ENCODE results near the gene NENF.
A peak's percentile ranks its signal among the peaks of the same experiment; 100 is the strongest.
"Not testable (repeated sequence)": the region's sequence is repeated elsewhere in the genome, so short reads cannot be mapped to it uniquely, and the experiment has no call there.

NENF gene

GRCh38 chr1:212459656-212460055 lies 26.9 kb downstream of the NENF start:
- DNase-seq (ENCODE audit: low read depth): no peak

GRCh38 chr1:212460376-212460775 lies 27.7 kb downstream of the NENF start:
- no peak for DNase-seq (ENCODE audit: low read depth)

DNA sequence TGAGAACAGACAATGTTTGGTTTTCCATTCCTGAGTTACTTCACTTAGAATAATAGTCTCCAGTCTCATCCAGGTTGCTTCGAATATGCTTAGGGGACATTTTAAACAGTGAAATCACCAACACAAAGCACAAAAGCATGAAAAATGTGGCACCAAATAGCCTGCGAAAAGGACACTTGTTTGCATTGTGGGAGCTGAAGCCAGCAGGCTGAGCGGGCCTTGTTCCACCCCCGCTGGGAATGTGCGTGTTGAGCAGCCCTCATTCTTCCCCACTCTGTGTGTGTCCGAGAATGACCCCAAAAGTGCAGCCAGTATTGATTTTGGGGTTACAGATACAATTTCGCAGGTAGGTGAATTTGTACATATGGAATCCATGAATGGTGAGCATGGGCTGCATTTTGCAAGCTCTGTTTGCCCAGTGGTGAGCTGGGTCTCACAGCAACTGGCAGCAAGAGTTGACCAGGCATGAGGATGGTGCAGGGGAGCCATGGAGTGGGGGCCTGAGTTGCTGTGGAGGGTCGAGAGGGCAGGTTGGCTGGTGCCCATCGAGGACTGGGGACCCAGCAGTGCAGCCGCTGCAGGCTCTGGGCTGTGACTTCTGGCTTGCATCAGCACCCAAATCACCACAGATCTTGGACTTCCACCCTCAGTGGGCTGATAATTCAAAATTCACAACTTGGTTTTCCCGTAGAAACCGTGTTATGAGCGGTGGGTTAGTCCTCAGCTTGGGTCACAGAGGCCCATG lies 29.4 kb downstream of the NENF start:
- DNase-seq (ENCODE audit: low read depth): no peak

DNA sequence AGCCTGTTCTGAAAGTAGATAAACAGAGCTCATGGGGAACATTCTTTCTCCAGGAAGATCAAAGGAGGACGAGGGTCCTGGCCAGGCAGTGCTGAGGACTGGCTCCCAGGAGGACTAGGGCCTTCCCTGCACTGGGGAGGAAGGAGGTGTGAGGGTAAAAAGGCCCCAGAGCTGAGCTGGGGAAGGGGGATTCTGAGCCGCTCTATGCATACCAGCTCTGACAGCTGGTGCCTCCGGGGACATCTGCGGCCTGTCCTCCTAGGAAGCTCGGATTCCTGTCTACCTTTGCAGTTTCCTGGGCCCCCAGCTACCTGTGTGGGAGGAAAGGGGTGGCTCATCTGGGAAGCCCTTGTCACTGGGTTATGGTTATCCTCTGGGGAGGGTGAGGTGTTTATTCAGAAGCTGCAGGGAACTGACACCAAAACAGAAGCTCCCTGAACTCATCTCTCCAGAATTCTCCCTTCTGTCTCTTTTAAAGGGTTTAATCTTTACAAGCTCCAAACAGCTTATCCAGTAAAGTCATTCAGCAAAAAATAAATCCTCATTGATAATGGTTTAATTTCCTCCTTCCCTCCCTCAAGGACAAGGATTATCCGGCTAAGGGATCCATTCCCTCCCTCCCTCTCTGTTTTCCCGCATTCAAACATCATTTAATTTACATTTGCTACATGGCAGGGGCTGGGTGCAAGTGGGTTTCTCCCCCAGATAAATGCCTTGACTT lies 31.0 kb downstream of the NENF start:
- no peak for DNase-seq (ENCODE audit: low read depth)

DNA sequence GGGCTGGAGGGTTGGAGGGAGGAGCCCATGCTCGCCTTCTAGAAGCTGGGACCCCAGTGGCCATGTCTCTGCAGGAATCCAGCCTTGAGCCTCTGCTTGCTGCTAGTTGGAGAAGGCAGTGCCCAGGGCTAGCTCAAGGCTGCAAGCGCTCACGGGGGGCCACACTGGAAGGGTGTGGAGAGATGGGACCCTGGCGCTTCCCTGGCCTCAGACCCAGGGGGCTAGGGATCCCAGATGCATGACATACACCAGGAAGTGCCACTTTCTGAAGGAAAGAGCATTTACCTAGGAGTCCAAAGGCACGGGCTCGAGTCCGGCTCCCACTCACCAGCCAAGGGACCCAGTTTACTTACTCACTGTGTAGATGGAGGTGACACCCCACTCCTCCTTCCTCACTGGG lies 32.6 kb downstream of the NENF start:
- no peak for DNase-seq (ENCODE audit: low read depth)

GRCh38 chr1:212466437-212466836 lies 33.7 kb downstream of the NENF start:
- DNase-seq (ENCODE audit: low read depth): no peak

- DNase-seq (ENCODE audit: low read depth): no peak
Observed at GRCh38 chr1:212466898-212467650, 34.4 kb downstream of the NENF start.

DNA sequence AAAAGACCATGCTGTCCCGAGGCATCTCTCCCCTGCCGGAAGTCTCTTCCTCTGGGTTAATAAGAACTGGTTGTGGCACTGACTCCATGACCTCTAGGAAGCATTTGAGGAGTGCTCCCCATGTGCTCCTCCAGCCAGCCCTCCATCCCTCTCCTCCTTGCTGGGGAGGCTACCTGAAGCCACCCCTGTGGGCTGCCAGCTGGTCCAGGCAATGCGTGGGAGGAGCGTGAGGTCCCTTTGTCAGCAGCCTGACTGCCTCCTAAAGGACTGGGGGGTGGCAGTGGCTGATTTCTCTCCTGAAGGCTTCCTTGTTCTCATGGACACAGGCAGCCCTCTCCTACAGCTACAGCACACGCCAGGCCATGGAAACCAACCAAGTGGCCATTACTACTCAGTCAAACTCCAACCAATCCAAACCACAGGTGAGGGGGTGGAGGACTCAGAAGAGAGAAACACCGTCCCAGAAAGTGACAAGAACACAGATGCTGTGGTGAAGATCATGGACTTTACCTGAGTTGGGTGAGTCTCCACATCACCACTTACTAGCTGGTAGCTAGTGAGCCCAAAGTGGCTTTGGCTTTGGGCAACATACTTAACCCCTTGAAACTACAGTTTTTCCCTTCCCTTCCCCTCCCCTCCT lies 35.2 kb downstream of the NENF start:
- DNase-seq (ENCODE audit: low read depth): no peak

DNA sequence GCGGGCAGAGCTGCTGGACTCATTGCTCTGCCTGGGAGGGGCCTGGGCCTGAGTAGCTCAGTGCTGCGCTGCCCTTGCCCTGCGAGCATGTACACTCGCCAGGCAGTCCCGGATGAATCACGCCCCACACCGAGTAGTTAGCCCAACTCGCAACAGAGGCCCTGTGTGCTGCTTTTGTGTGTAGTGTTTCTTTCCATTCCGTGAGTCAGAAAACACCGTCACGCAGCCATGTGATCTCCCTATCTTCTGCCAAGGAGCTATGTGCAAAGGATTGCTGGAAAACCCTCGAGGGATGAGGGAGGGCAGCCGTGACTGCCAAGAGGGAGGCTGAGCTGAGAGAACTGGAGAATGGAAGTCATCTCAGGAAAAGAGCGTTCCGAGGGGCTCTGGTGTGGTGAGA lies 37.3 kb downstream of the NENF start:
- DNase-seq (ENCODE audit: low read depth): no peak

DNA sequence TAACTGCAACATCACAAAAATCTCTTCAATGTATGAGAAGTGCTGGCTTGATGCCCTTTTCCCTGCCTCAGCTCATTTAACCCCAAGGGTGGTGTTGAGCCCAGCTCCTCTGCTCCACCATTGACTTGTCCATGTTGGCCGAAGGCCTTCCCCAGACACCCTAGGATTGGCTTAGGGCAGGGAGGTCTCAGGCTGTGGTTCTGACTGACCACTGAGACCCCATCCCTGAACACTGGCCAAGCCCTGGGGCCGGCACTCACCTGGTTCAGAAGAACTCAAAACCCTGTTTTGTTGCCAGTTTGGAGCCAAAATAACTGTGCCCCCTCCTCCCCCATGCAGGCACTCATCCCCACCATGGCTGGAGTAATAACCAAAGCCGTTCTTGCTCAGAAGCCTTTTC lies 38.6 kb downstream of the NENF start:
- no peak for DNase-seq (ENCODE audit: low read depth)

GRCh38 chr1:212471891-212472675 lies 39.4 kb downstream of the NENF start:
- DNase-seq (ENCODE audit: low read depth): no peak

GRCh38 chr1:212473729-212474128 lies 41.0 kb downstream of the NENF start:
- no peak for DNase-seq (ENCODE audit: low read depth)

GRCh38 chr1:212475151-212475550 lies 42.4 kb downstream of the NENF start:
- no peak for DNase-seq (ENCODE audit: low read depth)

DNA sequence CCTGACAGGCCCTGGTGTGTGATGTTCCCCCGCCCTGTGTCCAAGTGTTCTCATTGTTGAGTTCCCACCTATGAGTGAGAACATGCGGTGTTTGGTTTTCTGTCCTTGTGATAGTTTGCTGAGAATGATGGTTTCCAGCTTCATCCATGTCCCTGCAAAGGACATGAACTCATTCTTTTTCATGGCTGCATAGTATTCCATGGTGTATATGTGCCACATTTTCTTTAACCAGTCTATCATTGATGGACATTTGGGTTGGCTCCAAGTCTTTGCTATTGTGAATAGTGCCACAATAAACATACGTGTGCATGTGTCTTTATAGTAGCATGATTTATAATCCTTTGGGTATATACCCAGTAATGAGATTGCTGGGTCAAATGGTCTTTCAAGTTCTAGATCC lies 43.1 kb downstream of the NENF start:
- not testable (repeated sequence) for DNase-seq (ENCODE audit: low read depth)

DNA sequence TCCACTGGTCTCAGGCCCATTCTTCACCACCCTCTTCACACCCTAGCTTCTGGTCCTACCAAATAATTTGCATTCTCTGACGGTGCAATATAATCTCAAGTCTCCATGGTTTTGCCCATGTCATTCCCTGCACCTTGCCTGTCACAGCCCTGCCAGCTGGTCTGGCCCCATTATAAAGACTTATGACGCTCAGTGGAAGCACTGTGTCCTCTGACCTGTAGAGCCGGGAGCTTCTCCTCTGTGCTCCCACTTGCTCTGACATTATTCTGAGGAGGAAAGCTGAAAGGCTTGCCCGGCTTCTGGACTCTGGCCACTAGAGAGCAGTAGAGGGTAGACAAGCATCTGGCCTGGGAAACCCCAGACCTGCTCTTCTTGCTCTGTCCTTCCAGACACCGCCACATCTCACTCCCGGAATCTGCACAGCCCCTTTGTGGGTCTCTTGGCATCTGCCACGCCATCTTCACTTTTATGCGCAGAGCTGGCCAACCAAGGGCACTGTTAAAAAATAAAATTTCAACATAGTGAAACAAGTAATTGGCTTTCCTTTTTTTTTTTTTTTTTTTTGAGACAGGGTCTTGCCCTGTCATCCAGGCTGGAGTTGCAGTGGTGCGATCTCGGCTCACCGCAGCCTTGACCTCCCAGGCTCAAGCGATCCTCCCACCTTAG lies 44.4 kb downstream of the NENF start:
- peak; percentile 45 for DNase-seq (ENCODE audit: low read depth)

GRCh38 chr1:212477680-212478466 lies 45.2 kb downstream of the NENF start:
- DNase-seq (ENCODE audit: low read depth): no peak

DNA sequence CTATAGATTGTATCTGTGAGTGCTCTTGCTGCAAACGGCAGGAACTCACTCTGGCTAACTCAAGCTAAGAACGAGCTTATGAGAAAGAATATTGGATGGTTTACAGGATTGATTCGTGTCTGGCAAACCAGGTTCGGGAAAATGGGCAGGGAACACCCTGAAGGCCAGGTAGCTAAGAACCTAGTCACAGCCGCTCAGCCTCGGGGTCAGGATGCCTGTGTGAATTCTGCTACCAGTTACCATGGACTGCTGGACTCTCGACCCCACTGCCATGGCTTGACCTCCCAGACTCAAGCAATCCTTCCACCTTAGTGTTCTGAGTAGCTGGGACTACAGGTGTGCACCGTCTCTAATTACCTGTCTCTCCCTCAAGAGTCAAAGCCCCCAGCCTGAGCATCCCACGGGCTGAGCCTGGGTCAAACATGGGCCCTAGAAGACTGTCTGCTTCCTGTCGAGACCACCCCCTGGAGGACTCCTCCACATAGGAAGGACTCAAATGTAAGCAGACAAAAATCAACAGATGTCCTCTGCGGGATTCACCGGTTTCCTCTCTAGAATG lies 45.8 kb downstream of the NENF start:
- DNase-seq (ENCODE audit: low read depth): no peak

GRCh38 chr1:212479188-212479587 lies 46.5 kb downstream of the NENF start:
- no peak for DNase-seq (ENCODE audit: low read depth)

- DNase-seq (ENCODE audit: low read depth): not testable (repeated sequence)
Observed at GRCh38 chr1:212480711-212481437, 48.2 kb downstream of the NENF start.

Measured in activated T-helper 1 cell treated with Interleukin-2 at 50 U/mL for 16 hours (primary cell).